Measurements from ENCODE around the gene ROCK2.

Gene ROCK2

DNA sequence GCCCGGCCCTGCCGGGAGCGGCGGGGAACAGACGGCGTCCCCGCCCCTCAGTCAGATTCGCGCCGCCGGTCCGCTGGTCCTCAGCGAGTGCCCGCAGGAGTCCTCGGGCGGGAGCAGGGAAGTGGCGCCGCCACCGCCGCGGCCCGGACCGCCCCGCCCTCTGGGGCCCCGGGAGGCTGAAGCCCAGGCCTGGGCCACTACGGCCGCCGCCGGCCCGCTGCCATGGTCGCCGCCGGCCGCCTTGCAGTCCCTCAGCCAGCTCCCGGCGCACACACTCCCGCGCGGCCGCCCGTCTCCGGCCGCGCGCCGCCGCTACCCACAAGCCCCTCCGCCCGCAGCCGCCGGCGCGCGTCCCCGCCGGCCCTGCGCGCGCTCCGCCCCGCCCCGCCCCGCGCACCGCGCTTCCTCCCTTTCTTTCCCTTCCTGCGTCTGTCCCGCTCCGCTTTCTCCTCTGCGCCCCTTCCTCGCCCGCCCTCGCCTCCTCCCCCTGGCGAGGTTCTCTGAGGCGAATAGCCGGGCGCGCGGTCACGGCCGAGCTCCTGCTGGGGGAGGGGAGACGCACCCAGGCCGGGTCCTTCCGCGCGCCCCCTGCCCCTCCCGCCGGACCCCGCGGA is at the start of gene ROCK2:
ROCK2 (minus strand) TSS at position 295 of the 614 bp plus-strand sequence. CDS start 500 bp downstream, outside the sequence.
- DNase-seq: peak; percentile 74 to 78

GRCh38 chr2:11393711-11394236 is 49.3 kb upstream of the ROCK2 start:
- DNase-seq: no peak

DNA sequence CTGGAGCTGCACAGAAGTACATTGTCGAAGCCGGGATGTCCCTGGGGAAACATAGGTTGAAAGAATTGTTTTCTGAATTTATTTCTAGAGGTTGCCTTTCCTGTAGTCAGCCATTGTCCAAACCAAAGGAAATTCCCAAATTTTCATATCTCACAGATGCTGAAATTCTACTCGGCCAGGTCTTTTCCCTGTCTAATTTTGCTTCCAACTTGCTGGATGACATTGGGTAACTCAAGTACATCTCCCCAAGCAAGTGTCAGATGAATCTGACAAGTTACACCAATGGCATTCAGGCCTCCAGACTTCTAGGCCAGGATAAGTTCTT is 47.5 kb upstream of the ROCK2 start:
- DNase-seq: no peak

DNA sequence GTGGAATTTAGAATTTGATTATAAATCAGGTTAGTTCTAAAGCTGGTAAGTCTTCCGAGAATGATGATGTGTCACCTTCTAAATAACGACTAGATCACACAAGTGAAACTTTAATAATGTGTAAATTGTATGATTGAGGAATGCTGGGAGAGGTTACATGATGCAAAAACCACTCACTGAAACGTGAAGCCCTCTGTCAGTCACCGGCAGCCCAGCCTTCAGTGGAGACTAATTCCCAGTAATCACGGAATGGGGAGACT is 45.9 kb upstream of the ROCK2 start:
- no peak for DNase-seq

- no peak for DNase-seq
Measured at GRCh38 chr2:11389551-11390398, 45.3 kb upstream of the ROCK2 start.

- DNase-seq: no peak
Measured at GRCh38 chr2:11389052-11389420, 44.6 kb upstream of the ROCK2 start.

DNA sequence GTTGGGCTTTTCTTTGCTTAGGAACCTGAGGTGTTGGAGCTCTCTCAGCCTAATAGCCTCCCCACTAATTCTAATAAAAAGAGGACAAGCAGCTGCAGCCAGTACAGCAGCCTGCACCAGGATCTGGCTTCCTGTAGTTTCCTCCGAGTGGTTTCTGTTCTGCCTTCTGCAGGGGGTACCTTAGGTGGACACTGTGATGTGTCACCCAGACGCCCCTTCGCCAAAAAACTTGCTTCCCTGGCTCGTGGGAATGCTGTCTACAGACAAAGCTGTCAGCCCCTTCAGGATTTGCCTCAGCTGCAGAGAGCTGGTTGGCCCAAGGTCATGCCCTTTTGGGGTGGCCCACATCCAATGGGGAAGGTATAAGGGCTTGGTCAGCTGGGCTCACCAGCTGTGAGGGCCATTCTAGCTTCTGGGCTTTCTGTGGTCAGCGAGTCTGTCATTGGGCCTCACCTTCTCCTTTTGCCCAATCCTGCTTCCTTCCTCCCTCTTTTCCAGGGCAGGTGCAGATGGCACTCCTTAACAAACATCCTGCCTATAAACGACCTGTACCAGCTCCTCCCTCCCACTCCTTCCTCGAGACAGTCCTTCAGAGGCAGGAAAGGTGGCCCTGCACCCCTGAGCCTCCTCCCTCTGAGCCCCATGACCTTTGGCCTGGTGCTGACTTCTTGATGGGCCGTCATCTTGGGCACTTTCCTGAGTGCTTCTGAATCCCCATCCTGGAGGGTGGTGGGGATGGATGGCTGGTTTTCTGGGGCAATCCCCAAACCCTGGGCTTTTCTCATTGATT is 44.0 kb upstream of the ROCK2 start:
- DNase-seq: no peak

DNA sequence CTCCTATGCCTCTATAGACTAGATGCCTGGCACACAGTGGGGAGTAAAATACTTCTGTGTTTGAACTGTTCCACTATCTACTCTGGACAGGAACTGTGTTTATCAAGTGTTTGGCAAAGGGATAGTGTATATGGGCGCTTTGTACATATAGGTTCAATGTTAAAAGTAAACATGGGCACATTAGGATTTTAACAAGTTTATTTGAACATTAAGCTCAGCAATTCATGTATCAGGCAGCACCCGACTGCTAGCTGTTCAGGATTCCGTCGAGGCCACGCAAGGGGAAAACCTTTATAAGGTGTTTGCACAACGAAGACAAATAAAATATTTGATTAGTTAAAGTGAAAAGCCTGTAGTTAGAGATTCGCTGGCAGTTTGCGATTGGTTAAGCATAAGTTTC is 43.4 kb upstream of the ROCK2 start:
- no peak for DNase-seq

DNA sequence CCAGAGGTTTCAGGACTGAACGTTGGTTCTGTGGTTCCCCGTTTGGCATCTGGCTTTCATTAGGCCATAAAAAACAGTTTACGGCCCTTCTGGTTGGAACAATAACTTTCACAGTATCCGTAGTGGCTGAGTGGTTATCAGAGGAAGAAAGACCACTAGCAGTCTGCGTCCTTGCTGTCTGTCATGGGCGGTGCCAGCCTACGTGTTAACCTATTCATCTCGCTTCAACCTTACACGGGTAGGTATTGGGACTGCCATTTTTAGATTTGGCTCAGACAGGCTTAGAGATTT is 42.6 kb upstream of the ROCK2 start:
- DNase-seq: no peak

GRCh38 chr2:11385847-11386246 is 41.4 kb upstream of the ROCK2 start:
- no peak for DNase-seq

- DNase-seq: no peak
Measured at GRCh38 chr2:11385216-11385615, 40.8 kb upstream of the ROCK2 start.

DNA sequence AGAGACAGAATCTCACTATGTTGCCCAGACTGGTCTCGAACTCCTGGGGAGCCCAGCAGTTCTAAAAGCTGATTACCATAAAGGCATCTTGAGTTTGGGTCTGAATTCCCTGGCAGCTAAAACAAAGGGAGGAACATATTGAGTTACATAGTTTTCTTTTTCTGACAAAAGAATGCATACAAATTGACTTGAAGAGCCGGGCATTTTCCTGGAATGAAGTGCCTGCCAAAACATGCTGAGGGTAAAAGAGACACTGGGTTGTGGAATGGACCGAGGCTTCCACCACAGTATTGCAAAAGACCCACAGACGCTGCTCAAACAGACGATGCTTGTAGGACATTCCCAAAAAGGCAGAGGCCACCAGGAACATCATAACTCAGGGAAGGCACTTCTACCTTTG is 35.1 kb upstream of the ROCK2 start:
- no peak for DNase-seq

DNA sequence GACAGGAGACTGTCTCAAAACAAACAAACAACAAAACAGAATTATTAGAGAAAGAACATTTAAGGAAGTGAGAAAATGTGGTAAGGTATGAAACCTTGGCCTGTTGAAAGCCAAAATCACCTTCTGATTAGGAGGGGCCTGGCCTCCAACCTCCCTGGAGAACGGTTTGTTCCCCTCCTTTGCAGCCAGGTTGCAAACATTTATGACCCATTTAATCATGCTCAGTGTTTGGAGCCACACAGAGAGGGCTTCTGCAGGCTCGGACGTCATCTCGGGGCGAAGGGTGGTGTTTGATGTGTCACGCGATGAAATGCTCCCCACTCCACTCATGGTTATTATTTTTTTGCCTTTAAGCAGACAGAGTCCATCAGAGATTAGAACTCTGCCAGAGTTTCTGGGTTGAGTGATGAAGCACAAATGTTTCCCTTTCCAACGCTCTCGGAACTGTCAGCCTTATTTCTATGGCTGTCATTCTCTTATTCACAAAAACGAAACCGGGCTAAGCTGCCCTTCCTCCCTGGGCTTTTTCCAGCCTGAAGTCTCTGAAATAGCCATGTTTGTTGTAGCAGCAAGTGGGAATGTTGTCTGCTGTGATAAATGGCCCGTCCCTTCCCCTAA is 33.6 kb upstream of the ROCK2 start:
- DNase-seq: no peak

DNA sequence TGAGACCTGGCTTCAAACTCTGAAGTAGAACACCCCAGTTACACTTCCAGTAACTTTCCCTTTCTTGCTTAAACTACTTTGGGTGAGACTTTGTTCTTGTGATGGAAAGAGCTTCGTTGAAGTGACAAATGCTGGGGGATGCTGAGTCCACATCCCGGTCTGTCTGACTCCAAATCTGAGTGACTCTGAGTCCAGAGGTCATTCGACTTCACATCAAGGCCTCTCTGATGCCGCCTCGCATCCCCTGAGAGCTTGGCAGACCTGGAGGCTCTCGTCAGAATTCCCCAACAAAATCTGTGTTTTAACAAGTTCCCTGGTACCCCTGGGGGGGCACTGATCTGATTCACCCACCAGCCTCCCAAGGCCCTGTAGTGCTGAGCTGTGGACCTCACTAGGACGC is 31.6 kb upstream of the ROCK2 start:
- DNase-seq: no peak

- no peak for DNase-seq
Measured at GRCh38 chr2:11375689-11376027, 31.2 kb upstream of the ROCK2 start.

DNA sequence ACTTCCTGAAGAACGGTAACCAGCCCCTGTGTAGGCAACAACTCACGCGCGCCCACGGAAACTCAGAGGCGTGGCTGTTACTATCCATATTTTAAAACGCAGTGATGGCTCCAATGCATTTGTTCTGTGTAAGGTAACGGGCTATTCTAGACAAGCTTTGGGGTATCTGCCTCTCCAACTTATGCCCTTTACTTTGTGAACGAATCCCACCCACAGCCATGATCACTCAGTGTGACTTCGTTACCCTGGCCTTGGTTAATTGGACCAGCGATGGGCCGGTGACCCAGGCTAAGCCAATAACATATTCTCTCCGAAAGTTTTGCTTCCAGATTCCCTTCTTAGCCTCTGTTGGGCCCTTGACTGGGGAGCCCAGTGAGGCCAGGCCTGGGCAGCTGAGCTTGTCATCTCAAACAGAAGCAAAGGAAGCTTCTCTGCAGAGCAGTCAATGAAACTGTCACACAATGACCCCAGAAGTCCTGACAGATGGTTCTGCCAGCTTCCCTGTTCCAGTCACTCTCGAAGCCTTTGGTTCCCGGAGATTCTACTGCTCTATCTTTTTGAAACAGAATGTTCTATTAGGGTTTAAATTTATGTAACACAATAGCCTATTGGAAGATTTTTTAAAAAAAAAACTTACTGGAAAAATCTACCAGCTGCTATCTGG is 30.7 kb upstream of the ROCK2 start:
- DNase-seq: no peak

- DNase-seq: no peak
Measured at GRCh38 chr2:11373096-11373495, 28.7 kb upstream of the ROCK2 start.

DNA sequence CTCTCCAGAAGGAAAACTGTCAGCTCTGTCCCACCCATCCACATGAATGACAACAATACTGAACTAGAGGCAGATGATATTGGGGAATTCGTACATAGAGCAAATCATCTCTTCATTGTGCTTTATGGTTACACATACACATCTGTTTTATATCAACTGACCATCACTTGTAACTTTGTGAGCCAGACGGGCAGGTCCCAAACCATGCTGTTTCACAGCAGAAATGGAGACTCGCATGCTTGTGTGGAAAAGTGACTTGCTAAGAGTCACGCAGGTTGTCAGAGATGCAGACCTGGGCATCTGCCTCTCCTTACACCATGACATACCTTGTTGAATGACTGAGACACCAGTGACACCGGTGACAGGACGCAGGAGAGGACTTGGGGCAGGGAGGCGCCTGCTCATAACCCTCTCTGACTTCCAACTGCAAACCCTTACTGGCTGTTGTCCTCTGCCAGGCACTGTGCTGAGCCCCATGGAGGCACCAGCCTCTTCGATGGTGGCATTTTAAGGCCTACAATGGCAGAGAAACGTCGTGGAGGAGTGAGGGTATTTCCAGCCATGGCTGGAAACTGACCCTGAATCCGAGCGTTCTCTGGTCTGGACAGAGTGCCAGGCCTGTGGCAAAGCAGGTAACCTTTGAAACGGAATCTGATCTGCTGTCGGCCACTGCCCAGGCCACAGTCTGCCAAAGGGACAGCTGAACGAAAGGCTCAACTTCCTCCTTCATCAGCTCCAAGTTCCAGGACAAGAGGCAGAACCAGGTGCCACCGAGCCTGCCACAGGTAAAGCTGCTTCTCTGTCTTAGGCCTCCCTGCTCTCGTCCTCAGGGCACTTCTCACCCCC is 26.9 kb upstream of the ROCK2 start:
- no peak for DNase-seq

GRCh38 chr2:11370377-11371091 is 26.1 kb upstream of the ROCK2 start:
- no peak for DNase-seq

DNA sequence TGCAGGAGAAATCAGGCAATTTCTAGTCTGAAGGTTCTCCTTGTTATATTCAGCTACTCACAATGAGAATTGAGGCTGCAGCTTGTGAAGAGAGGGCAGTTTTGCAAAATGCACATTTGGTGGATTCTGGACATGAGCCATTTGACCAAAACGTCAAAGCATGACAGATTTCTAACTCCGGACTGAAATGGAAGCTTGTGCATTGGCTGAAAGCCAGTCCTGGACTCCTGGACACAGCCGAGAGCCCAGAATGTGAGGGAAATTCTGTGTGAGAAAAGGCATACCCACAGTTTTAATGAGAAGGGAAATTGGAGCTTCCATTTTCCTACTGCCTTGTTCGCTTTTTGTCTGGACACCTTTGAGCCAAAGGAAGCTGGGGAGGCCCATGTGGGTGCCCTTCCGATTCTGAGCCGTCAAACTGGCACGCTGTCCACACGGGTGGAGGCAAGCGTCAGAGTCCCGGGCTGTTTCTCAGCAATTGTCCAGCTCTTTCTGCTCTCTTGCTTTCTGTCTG is 23.7 kb upstream of the ROCK2 start:
- DNase-seq: no peak

DNA sequence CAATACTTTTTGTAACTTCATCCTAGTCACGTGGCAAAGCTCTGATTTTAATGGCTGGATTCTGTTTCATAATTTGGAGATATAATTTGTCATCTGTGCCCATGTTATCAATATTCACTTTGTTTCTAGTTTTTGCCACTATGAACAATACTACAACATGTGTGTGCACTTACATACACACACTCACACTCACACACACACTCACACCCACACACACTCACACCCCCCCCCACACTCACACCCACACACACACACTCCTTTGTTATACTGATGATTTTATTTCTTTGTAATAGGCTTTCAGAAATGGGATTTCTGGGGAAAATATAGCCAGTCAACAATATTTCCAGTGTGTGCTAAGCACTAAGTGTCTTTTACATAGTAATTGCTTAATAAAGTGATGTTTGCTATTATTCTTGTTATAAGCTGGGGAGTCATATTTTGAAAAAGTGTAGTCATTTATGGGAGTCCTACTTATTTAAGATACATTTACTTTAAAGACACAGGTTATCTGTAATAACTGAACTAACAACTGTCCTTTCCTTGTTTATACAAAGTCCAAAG is 22.8 kb upstream of the ROCK2 start:
- no peak for DNase-seq

All from NCI-H1930 (cell line).